SKM-1 (cell line): Measurements from ENCODE around the gene CBARP.

Experiments
- DNase-seq: peaks from one replicate; lab custom pipeline; 2025; ENCODE audit not compliant: unreplicated experiment; lab: John Stamatoyannopoulos, UW

CBARP gene

DNA sequence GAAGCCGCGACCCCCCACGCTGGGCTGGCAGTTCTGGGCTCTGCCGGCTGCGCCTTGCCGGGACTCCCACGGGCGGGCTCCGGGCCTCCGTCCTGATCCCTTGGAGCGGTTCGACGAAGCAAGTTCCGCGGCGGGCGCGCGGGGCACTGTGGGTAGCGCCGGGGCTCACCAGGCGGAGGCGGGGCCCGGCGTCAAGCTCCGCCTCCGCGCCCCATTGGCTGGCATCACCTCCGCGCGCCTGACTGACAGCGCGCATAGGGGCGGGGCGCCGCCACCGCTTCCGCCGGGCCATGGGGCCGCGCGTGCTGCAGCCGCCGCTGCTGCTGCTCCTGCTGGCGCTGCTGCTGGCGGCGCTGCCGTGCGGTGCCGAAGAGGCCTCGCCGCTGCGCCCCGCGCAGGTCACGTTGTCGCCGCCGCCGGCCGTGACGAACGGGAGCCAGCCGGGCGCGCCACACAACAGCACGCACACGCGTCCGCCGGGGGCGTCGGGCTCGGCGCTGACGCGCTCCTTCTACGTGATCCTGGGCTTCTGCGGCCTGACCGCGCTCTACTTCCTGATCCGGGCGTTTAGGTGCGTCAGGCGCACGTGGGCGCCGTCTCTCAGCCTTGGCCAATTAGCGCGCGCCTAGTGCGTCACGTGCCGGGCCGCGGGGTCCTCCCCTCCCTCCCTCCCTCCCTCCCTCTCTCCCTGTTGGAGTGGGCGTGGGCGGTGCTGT lies 37.6 kb upstream of the CBARP start, which contains the start of gene FAM174C:
FAM174C (plus strand) TSS at position 271 of the 716 bp plus-strand sequence; CDS start at position 291, 20 bp downstream.
- peak; percentile 81 for DNase-seq

DNA sequence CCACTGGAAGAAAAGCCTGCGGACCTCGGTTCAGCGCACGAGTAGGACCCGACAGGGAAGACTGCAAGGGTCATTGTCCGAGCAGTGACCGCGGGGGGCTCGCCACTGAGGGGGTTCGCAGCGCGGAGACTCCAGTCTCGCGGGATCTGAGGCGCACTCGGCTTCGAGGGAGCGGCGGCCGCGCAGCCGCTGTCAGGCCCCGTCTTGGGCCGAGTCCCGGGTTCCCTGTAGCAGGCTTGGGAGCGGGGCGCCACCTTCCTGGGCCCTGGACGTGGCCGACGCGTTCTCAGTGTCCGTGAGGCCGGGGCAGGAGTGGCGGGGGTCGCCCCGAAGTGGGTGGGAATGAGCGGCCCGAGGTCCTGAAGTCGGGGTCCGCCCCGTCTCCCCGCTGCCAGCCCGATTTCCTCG lies 37.1 kb upstream of the CBARP start:
- no peak for DNase-seq

DNA sequence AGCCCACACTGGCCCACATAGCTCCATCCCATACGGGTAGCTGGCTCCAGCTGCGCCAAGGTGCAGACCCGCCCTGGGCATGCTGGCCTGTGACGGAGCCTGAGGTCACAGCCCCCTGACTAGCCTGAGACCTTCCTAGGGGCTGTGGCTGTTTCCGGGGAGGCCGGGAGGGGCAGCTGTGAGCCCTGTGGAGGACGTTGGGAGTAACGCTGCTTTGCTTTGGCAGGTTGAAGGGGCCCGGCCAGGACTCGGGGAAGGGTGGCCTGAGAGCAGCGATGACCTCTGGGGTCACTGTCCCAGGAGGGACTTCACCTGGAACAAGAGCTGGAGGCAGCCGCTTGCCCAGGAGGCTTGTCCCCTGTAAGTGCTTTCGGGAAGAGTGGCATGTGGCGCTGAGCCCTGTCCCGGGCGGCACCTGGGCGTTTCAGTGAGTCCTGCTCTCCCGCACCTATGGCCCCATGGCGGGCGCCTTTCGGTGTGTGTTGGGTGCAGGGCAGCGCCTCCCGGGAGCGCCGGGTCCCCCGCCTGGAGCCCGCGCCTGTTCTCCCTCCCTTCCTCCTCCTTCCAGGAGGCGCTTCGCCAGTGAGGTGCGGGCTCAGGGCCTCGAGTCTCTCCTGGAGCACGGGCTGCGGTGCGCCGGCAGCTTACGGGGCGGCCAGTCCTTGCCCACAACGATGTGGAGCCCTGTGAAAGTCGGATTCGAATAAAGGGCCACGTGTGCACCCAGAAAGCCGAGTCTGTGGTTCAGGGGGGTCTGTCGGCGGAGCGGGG lies 36.5 kb upstream of the CBARP start:
- no peak for DNase-seq

DNA sequence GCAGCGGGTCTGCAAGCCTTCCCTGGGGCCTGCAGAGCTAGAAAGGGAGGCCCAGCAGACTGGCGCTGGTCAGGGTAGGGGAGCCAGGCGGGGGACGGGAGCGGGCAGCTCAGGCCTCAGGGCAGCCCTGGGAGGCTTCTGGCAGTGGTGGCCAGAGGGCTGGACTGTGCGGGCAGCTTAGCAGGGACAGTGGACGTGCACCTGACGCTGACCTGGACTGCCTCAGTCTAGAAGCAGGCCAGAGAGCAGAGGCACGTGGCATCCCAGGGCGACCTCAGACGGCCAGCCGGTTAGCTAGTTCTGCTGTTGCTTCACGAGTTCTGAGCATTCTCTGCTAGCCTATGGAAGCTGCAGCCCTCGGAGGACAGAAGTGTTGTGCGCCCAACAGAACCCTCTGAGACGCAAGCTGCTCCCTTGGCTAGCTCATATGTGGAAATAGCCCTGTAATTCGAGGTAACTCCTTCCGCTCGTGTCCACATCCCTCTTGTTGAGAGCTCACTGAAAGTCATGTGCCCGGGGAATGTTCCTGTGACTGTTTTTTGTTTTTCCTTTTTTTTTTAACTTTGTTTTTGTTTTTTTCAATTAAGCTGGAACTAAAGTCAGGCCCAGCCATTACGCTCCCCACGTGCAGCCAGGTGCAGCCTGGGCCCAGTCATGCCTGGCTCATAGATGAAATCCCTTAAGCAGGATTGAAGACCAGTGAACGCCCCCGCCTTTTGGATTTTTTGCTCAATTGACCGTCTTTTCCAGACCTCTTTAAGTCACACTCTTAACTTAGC lies 35.6 kb upstream of the CBARP start:
- DNase-seq = no peak

DNA sequence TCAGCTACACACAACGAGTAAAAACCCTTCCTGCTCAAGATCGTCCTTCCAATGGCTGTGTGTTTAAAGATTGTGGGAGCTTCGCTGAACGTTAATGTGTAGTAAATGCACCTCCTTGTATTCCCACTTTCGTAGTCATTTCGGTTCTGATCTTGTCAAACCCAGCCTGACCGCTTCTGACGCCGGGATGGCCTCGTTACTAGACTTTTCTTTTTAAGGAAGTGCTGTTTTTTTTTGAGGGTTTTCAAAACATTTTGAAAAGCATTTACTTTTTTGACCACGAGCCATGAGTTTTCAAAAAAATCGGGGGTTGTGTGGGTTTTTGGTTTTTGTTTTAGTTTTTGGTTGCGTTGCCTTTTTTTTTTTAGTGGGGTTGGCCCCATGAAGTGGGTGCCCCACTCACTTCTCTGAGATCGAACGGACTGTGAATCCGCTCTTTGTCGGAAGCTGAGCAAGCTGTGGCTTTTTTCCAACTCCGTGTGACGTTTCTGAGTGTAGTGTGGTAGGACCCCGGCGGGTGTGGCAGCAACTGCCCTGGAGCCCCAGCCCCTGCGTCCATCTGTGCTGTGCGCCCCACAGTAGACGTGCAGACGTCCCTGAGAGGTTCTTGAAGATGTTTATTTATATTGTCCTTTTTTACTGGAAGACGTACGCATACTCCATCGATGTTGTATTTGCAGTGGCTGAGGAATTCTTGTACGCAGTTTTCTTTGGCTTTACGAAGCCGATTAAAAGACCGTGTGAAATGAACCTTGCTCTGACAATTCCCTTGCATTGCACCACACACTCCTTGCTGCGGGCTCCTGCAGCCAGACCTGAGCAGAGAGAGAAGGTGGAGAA lies 34.8 kb upstream of the CBARP start:
- no peak for DNase-seq

DNA sequence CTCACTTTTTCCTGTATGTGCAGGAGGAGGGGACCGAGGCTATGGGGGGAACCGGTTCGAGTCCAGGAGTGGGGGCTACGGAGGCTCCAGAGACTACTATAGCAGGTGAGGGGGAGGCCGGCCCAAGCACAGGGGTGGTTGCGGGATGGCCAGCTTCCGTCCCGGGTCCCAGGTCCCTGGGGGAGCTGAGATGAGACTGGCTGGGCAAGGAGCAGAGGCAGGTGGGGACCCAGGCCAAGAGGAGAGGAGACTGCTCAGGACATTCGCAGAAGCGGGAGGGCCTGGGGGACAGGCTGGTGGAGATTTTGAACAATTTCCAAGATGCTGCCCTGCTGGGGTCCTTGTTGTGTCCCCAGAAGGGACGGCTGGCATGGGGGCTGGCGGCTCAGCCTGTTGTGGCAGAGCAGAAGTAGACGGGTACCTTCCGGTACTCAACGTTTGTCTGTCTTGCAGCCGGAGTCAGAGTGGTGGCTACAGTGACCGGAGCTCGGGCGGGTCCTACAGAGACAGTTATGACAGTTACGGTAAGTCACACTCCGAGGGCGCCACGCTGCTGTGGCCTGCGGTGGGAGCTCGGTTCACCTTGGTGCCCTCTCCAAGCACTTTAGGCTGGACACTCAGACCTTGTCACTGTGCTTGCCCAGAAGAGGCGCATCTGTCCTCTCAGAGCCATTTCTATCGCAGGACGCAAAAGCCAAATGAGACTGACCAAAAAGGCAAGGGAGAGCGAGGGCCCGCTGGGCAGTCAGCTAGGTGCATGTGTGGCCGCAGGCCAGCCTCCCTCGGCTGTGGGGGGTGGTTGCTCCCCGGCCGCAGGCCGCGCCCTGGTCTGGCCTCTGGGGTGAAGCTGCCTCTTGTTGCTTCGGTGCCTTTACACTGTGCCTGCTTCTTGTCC lies 34.0 kb upstream of the CBARP start:
- no peak for DNase-seq

DNA sequence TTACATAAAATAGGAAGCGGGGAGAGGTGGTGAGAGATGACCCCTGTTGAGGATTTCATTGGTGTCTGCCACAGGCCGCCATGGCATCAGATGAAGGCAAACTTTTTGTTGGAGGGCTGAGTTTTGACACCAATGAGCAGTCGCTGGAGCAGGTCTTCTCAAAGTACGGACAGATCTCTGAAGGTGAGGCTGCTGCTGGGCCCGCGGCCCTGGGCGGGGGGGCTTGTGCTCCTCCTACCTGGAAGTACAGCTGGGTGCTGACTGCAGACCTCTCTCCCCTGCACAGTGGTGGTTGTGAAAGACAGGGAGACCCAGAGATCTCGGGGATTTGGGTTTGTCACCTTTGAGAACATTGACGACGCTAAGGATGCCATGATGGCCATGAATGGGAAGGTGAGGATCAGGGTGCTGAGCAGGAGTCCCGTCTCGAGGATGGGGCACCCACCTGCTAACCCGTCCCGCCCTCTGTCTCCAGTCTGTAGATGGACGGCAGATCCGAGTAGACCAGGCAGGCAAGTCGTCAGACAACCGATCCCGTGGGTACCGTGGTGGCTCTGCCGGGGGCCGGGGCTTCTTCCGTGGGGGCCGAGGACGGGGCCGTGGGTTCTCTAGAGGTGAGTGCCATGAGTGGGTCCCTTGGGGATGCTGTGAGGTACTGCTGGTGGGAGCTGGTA lies 33.2 kb upstream of the CBARP start:
- DNase-seq = no peak

DNA sequence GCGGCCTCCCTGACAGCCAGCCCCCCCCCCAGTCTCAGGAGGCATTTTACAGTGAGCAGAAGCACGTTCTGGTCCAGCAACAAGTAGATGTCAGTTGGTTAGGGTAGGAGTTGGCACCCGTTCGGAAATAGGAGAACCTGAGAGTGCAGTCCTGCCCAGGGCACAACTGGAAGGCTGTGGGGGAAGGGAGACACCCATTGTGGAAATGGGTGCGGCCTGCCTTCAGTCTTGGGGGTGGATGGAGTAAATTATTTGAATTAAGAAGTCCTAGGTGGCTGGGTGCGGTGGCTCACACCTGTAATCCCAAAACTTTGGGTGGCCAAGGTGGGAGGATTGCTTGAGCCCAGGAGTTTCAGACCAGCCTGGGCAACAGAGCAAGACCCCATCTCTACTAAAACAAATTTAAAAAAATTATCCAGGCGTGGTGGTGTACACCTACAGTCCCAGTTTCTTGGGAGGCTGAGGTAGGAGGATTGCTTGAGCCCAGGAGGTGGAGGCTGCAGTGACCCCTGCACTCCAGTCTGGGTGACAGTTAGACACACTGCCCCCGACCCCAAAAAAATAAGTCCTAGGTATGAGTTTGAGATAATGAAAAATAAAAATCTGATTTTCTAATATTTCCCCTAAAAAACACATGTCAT lies 32.5 kb upstream of the CBARP start:
- no peak for DNase-seq

DNA sequence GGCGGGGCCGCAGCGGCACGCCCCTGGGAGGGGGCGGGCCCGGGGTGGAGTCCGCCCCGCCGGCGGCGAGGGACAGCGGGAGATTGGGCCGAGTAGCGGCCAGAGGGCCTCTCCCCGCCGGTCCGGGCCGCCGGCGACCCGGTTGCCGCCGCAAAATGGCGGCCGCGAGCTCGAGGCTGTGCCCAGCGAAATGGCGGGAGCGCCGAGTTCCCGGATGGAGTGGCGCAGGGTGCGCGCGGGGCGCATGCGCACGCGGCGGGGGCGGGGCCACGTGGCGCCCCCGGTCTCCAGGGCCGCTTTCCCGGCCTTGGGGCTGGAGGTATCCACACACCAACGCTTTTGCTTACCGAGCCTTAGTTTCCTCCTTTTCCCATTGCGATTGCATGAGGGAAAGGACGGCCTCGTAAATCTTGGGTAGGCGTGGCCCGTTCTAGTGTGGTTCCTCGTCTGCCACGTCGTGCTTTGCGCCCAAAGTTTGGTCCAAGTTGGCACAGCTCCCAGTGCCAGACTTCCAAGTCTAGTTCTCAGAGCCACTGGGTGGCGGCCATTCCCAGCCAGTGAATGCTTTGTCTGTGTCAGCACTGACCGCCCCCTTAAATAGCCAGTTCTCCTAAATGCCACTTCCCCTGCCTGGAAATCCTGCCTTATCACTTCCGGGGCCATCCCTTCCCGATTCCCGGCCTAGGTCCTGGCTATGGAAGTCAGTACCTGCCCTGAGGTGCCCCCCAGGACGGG lies 31.8 kb upstream of the CBARP start:
- peak; percentile 37 for DNase-seq

DNA sequence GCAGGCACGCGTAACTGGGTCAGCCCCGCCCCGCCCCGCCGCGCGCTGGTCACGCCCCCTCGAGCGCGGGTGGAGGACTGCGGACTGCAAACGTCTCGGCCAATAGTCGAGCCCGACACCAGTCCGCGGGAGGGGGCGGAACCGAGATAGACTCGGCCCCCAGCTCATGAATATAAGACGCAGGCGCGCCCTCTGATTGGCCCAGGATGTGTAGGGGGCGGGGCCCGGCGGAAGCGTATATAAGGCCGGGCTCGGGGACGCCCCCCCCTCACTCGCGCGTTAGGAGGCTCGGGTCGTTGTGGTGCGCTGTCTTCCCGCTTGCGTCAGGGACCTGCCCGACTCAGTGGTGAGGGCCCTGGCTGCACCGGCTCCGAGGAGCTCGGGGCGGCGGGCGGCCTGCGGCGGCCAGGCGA lies 31.3 kb upstream of the CBARP start, which contains the start of gene CIRBP:
CIRBP (plus strand) TSS at position 268 of the 413 bp plus-strand sequence. CDS start 1,602 bp downstream, outside the sequence.
- peak; percentile 91 for DNase-seq

DNA sequence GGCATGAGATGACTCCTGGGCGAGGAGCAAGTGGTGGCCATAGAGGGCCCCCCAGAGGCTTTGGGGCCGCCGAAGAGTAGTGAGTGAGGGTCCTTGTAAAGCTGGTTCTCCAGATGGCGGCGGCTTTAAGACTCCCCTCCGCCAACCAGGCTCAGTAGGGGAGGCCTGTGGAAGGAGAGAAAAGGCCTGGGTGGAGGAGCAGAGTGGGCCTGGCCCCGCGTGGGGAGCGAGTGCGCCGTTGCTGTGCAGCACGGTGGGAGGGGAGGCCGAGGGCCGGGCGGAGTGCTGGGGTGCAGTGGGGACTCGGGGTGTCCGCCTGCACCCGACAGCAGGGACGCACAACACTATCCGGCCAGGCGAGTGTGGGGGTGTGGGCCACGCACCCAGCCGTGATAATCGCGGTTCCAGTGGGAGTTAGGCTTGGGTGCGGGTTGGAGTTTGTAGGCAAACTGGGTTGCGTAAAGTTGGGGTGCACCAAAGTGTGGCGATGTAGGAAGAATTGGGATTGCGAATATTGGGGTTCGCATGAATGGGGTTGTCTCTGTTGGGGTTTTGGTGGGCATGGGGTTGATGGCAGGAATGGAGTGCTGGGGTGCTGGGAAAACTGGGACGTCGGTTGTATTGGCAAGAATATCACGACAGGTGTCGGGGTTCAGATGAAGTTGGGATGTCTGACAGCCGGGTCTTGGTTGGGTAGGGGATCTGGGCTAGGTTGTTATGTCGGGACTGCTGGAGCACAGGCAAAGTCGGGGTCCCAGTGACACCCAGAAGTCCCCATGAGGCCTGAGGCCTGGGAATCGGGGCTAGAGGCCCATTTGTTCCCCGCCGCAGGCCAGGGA lies 30.6 kb upstream of the CBARP start:
- no peak for DNase-seq

DNA sequence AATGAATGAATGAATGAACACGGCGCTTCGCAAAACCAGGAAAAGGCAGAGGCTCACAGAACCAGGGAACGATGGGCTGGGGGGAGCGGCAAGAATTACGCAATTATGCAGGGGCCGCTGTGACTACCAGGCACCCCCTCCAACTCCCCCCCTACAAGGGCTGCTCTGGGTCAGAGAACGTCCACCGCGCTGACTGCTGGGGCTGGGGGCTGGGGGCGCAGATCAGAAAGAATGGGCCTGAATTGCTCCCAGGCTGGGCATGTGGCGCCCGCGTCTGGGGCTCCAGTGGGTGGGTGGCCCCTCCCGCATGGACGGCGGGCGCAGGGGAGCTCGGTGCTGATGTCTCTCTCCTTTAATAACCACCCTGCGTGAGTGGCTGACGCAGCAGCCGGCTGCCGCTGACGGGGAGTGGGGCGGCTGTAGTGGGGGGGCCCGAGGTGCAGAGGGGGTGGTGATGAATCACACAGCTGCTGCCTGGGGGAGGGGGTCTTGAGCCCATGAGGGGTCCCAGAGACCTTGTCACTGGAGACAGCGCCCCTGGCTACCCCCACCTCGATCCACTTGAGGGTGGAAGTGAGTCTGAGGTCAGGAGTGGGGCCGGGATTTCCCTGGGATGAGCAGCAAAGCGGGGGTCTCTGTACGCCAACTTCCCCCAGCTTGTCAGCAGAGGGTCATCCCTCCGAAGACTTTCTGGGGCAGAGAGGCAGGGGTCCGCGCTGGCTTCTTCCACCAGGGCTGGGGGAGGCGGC lies 29.8 kb upstream of the CBARP start:
- no peak for DNase-seq

DNA sequence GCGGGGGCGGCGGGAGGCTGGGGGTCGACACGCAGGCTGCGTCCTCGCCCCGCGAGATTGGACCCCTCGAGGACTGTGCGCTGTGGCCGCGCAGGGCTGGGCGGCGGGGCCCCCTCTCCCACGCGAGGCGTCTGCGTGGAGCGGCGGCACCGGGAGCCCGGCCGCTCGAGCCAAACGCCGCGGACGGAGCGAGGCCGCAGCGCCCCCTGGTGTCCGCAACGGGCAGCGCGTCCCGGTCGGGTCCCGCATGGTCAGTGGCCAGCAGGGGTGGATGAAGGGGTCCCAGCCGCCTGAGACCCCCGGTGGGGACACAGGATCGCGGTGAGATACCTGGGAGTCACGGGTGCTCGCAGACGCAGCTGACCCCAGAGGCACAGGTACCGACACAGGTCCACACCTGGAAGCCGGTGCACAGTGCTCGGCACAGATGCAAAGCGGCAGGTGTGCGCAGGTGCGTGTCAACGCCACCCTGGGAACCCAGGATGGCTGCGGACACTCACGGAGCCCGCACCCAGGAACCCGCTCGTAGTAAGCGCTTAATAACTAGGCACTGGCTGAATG lies 29.2 kb upstream of the CBARP start:
- DNase-seq = no peak

DNA sequence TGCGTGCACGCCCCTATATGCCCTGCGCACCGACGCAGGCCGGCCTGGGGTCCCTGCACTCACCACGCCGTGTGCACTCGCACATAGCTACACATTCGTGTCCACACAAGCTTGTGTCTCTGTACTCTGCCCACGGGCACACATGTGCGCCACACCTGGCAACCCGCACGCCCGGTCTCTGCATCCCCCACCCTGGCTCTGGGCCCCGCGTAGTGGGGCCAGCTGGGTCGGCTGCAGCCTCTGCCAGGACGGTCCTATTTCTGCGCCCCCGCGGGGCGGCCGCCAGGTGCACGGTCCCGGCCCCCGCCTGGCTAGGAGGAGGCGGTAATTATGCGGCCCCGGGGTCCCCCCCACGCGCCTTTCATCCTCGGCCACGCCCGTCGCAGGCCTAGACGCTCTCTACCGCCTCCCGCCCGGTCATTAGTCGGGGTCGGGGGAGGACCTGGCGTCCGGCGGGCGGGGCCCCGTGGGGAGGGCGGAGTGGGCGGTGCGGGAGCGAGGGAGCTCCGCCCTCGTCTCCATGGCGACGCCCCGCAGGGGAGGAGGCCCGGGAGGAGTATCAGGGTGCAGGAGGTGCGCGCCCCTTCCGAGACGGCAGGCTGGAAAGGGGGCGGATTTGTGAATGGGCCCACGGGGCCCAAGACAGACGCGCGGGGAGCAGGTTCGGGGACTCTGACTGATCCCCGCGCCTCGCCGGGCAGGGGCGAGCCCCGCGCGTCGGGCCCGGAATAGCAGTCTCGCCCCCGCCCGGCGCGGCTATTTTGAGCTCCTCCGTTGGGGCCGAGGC lies 28.5 kb upstream of the CBARP start:
- peak; percentile 39 for DNase-seq

DNA sequence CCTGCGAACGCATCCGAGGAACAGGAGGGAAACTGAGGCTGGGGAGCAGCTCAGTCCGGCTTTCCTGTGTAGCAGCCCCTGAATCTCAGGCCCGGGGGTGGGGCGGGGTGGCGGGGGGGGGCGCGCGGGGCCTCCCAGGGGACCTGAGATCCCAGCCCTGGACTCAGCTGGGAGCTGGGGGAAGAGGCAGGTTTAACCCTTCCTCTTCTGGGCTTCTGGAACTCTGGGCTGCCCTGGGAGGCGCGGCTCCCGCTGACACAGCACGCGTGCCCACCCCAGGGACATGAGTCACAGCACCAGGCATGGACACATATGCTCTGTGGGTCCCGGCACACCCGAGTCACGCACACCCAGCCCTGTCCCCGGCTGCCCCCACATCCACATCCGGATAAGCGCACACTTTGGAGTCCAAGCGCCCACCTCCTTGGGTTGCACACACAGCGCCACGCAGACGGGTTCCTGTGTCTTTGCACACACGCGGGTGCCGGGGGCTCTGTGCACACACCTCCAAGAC lies 27.9 kb upstream of the CBARP start:
- no peak for DNase-seq
